B cell (primary cell): ENCODE results near the gene MTF2.

Source experiments
- EZH2 ChIP-seq: IDR thresholded peaks from 2 replicates; pipeline ENCODE4 v1.6.1; 2012; ENCODE audit warnings: borderline replicate concordance, low read depth, mild to moderate bottlenecking, moderate library complexity, low read length; ENCODE audit not compliant: insufficient read depth, poor library complexity, severe bottlenecking
- TF ChIP-seq, protein P1 (sequence below): fragments of 200-600 bp; IDR thresholded peaks from one replicate; pipeline ENCODE4 v1.8.0; 2022; ENCODE audit warnings: antibody characterized with exemption, mild to moderate bottlenecking

DNA sequence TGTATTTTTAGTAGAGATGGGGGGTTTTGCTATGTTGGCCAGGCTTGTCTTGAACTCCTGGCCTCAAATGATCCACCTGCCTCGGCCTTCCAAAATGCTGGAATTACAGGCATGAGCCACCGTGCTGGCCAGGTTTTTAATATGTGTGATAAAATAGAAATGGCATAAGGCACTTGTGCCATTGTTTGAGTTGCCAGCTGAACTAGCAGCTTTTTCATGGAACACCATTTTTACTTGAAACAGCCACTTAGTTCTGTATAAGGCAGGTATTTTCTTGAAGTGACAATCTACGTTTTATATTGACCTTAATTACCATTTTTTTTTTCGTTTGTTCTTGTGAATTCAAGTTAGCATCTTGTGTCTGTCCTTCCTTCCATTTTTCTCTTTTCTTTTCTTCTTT, 28.3 kb downstream of the MTF2 start:
- TF ChIP-seq, protein P1, sequence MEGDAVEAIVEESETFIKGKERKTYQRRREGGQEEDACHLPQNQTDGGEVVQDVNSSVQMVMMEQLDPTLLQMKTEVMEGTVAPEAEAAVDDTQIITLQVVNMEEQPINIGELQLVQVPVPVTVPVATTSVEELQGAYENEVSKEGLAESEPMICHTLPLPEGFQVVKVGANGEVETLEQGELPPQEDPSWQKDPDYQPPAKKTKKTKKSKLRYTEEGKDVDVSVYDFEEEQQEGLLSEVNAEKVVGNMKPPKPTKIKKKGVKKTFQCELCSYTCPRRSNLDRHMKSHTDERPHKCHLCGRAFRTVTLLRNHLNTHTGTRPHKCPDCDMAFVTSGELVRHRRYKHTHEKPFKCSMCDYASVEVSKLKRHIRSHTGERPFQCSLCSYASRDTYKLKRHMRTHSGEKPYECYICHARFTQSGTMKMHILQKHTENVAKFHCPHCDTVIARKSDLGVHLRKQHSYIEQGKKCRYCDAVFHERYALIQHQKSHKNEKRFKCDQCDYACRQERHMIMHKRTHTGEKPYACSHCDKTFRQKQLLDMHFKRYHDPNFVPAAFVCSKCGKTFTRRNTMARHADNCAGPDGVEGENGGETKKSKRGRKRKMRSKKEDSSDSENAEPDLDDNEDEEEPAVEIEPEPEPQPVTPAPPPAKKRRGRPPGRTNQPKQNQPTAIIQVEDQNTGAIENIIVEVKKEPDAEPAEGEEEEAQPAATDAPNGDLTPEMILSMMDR: no peak
- TF ChIP-seq EZH2: no peak
